ENCODE data around the gene CDK19. TPM values are rescaled to one million over a fixed set of nuclear protein-coding genes. Genes with fewer than 3 reads are reported as not detected.

CDK19 gene
- total RNA-seq, 1 donor from 2014 or later: 10.8 TPM

GRCh38 chr6:110662490-110663211 lies 152.6 kb downstream of the CDK19 start:
- DNase-seq (ENCODE audit: low read depth): no peak

GRCh38 chr6:110661414-110661813 lies 153.9 kb downstream of the CDK19 start:
- DNase-seq (ENCODE audit: low read depth): no peak

- no peak for DNase-seq (ENCODE audit: low read depth)
Measured at GRCh38 chr6:110660066-110660655, 155.1 kb downstream of the CDK19 start.

GRCh38 chr6:110658631-110659211 lies 156.5 kb downstream of the CDK19 start:
- DNase-seq (ENCODE audit: low read depth): no peak

- no peak for DNase-seq (ENCODE audit: low read depth)
Measured at GRCh38 chr6:110656492-110656891, 158.8 kb downstream of the CDK19 start.

GRCh38 chr6:110655821-110656220 lies 159.4 kb downstream of the CDK19 start:
- DNase-seq (ENCODE audit: low read depth): no peak

GRCh38 chr6:110654096-110654820 lies 161.0 kb downstream of the CDK19 start:
- DNase-seq (ENCODE audit: low read depth): no peak

- peak; percentile 22 for DNase-seq (ENCODE audit: low read depth)
Measured at GRCh38 chr6:110653381-110653780, 161.9 kb downstream of the CDK19 start.

GRCh38 chr6:110652520-110652919 lies 162.7 kb downstream of the CDK19 start:
- no peak for DNase-seq (ENCODE audit: low read depth)

- DNase-seq (ENCODE audit: low read depth): no peak
Measured at GRCh38 chr6:110650755-110651154, 164.5 kb downstream of the CDK19 start.

GRCh38 chr6:110649704-110650103 lies 165.6 kb downstream of the CDK19 start:
- no peak for DNase-seq (ENCODE audit: low read depth)

- DNase-seq (ENCODE audit: low read depth): no peak
Measured at GRCh38 chr6:110646951-110647910, 168.0 kb downstream of the CDK19 start.

GRCh38 chr6:110646419-110646698 lies 168.9 kb downstream of the CDK19 start:
- no peak for DNase-seq (ENCODE audit: low read depth)

- DNase-seq (ENCODE audit: low read depth): no peak
Measured at GRCh38 chr6:110645685-110646418, 169.4 kb downstream of the CDK19 start.

- DNase-seq (ENCODE audit: low read depth): no peak
Measured at GRCh38 chr6:110643175-110643574, 172.1 kb downstream of the CDK19 start.

- no peak for DNase-seq (ENCODE audit: low read depth)
Measured at GRCh38 chr6:110642711-110643110, 172.6 kb downstream of the CDK19 start.

GRCh38 chr6:110636781-110637180 lies 178.5 kb downstream of the CDK19 start:
- no peak for DNase-seq (ENCODE audit: low read depth)

- DNase-seq (ENCODE audit: low read depth): no peak
Measured at GRCh38 chr6:110635096-110635495, 180.2 kb downstream of the CDK19 start.

GRCh38 chr6:110633731-110634213 lies 181.5 kb downstream of the CDK19 start:
- DNase-seq (ENCODE audit: low read depth): no peak

- peak; percentile 44 for DNase-seq (ENCODE audit: low read depth)
Measured at GRCh38 chr6:110629153-110629552, 186.1 kb downstream of the CDK19 start.

Measured in myocyte (in vitro differentiated cells).